Embryonic facial prominence (tissue), 1 donor: Measurements from ENCODE around the gene SLC13A3.

Experiments used
- DNase-seq: peaks from one replicate; pipeline ENCODE4 v3.0.0-alpha.2; 2016; ENCODE audit errors: extremely low spot score

The SLC13A3 gene

DNA sequence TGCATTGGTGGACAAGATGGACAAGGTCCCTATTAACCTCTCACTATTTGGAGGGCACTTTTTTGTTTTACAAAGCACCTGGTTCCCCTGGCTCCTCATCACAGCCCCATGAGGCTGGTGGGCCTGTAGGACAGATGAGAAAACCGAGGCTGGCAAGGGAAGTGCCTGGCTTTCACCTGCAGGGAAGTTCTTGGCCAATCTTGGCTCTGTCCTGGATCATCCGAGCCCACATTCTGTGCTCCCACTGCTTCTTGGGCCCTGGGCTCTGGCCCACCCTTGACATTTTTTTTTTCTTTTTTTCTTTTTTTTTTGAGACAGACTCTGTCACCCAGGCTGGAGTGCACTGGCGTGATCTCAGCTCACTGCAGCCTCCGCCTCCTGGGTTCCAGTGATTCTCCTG is 14.7 kb downstream of the SLC13A3 start:
- DNase-seq: no peak

DNA sequence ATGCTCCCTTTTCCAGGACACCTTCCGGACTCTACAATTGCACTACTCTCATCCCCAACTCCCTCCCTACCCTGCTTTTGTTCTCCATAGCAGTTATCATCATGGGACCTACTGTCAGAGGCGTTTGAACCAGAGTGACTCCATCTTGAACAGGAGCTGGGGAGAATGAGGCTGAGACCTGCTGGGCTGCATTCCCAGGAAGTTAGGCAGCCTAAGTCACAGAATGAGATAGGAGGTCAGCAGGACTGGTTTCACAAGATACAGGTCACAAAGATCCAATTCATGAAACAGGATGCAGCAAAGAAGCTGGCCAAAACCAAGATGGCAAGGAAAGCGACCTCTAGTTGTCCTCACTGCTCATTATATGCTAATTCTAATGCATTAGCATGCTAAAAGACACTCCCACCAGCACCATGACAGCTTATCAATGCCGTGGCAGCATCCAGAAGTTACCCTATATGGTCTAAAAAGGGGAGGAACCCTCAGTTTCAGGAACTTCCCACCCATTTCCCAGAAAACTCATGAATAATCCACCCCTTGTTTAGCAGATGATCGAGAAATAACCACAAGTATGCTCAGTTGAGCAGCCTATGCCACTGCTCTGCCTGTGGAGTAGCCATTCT is 15.6 kb downstream of the SLC13A3 start:
- no peak for DNase-seq

DNA sequence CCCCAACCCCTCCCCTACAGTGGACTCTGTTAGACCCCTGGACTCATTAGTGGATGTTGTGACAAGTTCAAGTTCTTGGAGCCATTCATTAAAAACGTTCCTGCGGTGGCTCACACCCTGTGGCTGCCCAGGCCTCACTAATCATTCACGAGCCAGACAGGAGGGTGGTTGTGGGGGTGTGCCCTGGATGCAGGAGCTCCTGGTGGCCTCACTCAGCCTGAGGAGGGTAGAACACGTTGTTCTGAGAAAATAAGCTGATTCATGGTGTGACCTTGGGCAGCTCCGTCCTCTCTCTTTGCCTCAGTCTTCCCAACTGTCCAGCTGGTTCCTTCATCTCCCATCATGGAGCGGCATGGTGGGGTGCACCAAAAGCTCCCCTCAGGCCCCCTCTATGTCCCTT is 16.7 kb downstream of the SLC13A3 start:
- DNase-seq: no peak

DNA sequence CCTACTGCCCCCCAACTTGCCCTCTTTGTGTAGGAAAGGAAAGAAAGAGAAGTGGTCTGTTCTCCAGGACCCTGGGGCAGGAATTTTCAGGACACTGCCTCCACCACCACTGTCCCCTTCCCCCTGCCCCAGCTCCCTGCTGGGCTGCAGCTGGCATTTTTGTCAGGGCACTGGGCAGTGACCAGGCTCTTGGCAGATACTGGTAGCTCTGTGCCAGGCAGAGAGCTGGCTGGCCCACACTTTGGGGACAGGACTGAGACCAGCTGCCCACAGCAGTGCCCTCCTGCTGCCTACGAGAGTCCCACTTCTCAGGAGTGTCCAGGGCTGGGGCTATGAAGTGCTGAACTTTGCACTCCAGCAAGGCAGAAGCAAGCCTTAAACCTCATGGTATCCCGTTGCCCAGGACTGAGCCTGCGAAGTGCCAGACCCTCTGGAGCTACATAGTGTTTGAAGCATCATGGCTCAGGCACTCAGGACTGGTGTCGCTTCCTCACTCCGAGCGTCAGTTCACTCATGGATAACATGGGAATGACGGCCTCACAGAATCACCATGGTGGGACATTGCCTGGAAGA is 19.3 kb downstream of the SLC13A3 start:
- DNase-seq: no peak

DNA sequence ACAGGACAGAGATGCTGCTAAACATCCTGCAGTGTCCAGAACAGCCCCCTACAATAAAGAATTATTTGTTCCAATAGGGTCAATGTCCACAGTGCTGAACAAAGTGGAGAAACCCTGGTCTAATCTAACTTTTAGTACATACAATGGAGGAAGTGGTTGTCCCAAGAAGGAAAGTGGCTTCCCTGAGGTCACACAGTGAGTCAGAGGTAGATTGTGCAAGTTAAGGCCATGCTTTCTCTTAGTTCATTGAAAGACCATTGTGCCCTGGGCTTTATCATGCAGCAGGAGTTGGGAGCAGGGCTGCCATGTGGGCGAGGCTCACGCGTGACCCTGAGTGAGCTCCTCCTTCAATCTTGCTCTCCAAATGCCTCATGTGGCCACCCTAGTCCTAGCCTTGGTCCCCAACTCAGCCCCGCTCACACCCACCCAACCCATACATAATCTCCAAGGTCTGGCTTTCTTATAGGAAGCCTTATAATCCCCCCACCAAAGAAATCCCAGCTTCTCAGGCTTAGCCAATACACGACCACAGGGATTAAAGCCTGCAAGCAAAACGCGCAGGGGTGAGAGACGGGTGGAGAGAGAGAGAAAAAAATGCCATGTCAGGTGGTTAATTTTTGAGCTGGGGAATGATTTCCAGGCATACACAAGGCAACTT is 19.9 kb downstream of the SLC13A3 start:
- no peak for DNase-seq

DNA sequence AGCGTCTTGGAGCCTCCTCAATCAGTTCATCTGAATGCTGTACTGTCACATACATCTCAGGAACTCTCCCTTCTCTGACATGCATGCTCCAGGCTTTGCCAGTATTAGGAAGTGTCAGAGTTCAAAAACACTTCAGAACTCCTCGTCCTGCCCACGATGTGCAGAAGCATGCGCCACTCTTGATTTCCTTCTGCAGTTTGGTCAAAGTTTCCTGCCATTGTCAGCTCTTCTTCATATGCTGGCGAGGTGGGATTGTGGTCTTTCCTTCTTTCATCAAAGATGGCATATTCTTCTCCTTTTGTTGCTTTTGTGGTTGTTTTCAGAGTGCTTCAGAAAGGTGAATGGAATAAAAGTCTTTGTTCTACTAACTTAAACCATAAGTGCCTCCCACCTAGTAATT is 21.0 kb downstream of the SLC13A3 start:
- no peak for DNase-seq

DNA sequence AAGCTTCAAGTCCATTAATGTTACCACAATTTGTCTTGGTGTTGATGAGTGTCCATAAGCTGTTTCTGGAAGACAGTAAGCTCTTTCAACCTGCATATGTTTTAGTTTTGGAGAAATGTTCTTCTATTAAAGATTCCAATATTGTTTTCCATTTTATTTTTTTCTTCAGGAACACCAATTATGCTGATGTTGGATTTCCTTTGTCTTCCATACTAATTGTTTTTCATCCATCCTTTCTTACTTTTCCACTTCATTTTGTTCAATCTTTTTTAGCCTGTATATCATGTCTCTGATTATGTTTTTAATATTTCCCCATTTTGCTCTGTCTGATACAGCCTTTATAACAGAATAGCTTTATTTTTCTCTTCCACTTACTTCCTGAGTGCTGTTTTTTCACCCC is 21.9 kb downstream of the SLC13A3 start:
- no peak for DNase-seq

DNA sequence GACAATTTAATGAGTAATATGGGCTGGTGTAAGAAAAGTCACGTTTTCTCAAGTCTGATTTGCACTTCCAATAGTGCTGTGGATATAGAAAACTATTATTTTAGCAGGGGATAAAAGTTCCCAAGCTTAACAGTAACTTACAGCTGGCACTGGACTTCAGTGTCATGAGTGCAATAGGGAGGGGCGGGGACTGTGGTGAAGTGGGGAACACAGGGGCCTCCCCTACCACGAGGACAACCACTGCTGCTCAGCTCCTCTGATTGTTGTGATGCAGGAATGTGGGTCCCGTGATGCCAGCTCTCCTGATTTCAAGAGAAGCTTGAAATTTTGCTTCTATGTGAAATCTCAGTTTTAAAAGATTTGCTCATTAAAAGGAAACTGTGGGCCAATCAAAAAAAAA is 24.0 kb downstream of the SLC13A3 start:
- DNase-seq: no peak

DNA sequence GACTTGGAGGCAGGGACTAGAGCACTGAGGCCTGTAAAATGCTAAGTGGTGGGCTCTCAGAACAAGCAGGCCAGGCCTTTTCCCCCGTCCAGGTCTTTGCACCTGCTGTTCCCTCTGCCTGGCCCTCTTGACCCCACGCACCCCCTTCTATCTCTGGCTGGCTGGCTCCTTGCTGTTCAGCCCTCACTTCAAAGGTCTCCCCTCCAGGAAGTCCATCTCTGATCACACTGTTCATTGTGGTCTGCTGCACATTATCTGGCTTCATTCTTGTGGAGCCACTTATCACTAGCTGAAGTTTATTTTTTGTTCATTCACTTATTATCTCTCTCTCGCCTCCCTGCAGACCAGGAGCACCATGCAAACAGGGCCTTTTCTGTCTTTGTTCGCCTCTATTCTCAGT is 24.5 kb downstream of the SLC13A3 start:
- no peak for DNase-seq

DNA sequence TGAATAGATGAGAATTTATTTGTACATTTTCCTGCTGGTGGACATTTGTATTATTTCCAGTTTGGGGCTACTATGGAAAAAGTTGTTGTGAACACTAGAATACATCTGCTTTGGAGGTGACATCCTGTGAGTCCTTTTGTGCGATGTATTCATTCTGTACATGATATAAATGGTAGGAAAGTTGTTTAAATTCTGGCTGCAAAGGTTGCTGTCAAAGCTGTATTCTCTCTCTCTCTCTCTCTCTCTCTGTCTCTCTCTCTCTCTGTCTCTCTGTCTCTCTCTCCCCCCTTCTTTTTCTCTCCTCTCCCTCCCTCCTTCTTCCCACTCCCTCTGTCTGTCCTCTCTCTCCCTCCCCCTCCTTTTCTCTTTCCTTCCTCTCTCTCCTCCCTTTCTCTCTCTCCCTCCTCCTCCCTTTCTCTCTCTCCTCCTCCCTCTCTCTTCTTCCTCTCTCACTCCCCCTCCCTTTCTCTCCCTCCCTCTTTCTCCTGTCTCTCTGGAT is 25.3 kb downstream of the SLC13A3 start:
- DNase-seq: no peak

DNA sequence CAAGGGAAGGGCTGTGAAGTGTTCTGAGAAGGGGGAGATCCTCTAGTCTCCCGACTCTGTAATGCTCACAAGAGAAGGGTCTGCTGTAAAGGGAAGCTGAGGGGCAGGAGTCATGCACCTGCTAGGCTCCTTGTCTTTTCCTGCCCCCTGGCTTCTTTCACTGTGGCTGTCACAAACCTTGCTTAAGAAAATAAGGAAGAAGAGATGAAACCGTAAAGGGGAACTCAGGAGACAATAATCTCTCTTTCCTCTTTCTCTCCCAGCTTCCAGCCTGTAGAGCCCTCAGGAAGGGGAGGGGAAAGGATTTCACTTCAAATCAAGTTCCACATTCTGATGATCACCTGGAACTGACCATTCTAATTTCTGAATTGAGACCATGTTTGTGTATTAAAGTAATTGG is 26.3 kb downstream of the SLC13A3 start:
- DNase-seq: no peak

DNA sequence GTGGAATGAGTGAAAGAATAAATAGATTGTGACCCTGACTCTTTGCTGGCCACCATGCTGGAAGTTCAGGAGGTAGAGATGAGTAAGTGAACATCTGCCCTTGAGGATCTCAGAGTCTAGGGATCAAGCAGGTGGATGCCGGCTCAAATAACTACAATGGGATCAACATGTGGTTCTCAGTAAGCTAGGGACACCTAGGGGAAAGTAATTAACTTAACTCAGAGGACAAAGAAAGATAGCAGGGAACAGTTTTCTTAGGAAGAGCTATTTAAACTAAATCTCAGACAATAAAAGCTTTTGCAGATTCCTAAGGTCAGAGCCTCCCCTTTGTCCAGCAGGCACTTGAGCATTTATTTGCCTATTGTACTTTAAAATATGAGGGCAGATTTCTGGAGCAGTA is 29.1 kb downstream of the SLC13A3 start:
- no peak for DNase-seq

DNA sequence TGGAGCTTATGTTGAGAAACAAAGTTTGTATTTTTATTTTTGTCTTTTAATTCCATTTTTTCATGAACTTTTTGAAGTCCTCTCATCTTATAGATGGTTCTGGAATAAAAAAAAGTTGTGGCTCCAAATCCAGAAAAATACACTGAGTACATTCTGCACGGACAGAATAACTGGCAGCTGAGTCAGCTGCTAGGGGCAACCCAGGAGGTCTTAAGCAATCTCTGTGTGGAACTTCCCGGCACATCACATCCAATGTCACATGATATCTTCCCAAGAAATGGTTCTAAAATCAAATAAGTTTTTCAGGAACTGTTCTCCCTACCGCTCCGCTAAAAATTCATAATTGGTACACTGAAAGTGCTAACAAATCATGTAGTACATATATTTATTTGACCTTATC is 29.8 kb downstream of the SLC13A3 start:
- no peak for DNase-seq

DNA sequence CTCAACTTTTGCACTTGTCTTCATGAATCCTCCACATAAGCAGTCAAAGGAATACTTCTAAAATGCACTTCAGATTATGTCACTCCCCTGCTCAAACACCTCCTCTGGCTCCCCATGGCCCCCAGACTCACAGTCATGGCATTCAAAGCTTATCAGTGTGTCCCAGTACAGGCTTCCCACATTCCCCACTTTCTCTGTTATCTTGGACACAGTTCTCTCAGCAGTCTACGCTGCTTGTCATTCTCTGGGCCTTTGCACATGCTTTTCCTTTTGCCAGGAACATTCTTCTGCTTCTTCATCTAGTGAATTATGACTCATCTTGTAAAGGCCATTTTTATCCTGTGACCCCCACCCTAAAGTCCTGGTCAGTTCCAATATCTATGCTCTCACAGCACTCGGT is 31.8 kb downstream of the SLC13A3 start:
- DNase-seq: no peak

DNA sequence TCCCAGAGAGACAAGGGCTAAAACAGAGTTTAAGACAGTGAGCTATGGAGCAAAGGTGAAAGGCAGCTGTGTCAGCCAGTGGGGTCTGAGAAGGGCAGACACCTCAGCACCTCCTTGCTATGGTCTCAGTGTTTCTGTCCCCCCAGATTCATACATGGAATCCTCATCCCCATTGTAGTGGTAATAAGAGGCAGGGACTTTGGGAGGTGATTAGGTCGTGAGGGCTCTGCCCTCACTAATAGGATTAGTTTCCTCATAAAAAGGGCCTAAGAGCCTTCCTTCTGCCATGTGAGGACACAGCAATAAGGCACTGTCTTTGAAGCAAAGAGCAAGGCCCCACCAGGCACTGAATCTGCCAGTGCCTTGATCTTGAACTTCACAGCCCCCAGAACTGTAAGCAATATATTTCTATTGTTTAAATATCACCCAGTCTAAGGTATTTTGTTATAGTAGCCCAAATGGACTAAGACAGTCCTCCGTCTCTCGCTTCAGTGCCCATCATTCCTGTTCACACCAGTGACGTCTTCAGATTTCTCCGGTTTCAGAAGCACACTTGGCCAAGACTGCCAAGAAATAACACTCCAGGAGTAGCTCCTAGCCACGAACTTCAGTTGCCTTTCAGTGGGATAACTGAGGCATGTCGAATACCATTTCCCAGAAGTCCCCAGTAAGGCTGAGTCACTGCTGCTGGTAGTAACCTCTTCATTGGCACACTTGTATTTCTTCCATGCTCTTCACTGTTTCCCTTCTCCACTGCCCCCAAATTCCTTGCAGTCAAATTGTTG is 32.8 kb downstream of the SLC13A3 start:
- DNase-seq: no peak

DNA sequence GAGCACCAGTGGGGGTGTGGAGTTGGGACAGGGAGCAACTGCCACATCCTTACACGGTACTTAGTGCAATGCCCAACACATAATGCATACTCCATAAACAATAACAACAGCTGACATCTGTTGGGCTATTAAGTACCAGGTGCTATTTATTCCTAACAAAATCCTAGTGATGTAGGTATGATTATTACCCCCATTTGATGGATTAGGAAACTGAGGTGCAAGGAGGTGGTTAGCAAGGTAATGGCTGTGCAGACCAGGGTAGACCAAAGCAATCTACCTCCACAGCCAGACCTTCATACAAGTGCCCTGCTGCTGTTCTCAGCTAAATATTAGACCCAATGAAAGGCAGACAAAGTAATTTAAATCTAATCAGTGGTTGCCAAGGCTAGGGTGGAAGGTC is 36.8 kb downstream of the SLC13A3 start:
- DNase-seq: no peak

DNA sequence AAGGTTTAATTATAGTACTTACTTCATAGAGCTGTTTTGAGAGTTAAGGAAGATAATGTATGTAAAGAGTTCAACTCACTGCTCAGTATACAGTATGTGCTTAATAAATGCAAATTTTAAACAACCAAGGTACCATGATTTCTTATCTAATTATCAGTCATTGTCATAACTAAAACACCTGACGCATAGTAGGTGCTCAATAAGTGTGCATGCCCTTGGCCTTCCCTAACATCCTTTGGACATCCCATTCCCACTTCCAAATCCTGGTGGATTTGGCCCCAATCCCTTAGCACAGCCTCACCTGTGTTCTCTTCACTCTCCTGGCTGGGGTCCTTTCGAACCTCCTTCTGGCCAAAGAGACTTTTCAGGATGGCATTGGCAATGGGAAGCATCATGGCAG is 41.1 kb downstream of the SLC13A3 start:
- DNase-seq: no peak

DNA sequence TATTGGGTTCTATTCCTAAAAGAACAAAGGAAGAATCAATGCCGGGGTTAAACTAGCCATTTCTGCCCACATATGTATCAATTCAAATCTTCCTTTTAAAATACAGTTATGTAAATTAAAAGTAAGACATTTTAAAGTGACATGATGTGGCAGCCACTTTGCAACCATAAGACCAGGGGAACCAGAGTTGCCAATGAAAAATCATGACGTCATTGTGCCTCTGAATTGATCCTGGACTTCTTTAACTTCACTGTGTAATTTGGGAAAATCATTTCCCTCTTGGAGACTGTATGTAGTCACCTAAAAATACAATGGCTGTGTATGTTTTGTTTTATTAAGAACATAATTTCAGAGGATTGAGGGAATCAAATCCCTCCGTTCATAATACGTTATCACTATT is 42.2 kb downstream of the SLC13A3 start:
- no peak for DNase-seq

DNA sequence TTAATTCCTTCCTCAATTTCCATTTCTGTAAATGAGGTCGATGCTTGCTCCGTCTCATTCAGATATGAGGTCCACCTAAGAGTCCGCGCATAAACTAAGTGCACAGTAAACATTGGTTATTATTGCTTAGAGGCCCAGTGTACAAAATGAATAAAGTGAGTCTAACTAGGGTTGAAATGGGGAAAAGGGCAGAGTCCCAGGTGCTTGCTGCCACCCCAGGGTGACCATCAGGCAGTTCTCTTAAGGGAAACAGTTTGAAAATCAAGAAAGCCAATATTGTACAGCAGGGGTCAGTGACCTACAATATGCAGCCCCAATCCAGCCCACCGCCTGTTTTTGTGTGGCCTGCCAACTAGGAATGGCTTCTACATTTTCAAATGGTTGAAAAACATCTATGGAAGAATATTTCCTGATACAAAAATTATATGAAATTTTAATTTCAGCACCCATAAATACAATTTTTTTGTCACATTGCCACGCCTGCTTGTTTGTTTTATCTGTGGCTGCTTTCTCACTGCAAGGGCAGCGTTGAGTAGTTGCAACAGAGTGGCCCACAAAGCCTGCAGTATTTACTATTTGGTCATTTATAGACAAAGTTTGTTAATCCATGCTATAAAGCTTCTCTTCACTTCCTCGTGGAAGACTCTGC is 43.3 kb downstream of the SLC13A3 start:
- no peak for DNase-seq

DNA sequence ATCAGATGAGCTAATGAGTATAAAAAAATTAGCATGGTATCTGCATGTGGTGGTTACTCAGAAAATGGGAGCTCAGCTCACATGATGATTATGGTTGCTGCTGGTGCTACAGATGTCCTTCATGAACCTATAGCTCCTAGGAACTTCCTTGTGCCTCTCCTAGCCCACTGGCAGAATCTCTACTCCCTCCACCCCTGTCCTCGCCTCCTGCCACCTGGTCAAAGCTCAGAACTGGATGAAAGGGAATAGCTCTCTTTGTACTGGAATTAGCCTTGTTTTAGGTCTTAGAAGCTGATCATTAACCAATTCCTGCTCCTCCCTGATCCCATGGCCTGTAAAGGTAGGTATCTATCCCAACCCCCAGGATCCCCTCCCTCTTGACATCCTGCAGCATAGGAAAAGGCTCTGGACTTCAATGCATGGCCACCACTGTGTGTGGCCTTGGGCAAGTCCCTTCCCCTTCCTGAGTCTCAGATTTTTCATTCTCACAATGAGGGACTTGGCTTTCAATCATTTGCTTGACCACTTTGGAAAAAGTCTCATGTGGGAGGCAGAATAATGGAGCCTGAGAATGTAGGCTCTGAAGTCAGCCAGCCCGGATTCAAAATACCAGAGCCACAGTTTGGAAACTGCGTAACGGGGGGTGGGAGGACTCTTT is 43.9 kb downstream of the SLC13A3 start:
- DNase-seq: no peak

DNA sequence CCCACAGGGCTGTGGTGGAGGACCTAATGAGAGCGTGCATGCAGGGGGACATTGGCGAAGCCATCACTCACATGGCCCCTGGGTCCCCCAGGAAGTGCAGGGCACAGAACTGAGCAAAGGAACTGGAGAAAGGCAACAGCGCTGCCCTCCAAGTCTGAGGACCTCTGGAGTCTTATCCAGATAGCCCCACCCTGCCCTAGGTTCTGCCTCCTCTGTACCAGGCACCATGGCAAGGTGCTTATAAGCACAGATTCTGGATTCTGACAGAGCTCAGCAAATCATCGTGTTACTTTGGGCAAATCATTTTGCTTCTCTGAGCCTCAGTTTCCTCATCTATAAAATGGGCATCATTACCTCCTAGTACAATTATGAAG is 44.5 kb downstream of the SLC13A3 start:
- DNase-seq: no peak
